HEK293T (cell line): ENCODE results near the gene OR10A3.

Experiments
- CTCF ChIA-PET: fragments of 350-600 bp; formaldehyde crosslinking; extraction: SDS; loops from one replicate; lab custom pipeline; 2021; ENCODE audit warnings: antibody characterized with exemption, inconsistent platforms; lab: Yijun Ruan, JAX
- POLR2A ChIA-PET: fragments of 350-600 bp; formaldehyde crosslinking; extraction: SDS; loops from one replicate; lab custom pipeline; 2020; ENCODE audit warnings: antibody characterized with exemption, inconsistent platforms; lab: Yijun Ruan, JAX
- DNase-seq: peaks from one replicate; pipeline ENCODE4 v3.0.0; 2012; ENCODE audit warnings: mixed read lengths; ENCODE audit errors: extremely low spot score
- ARNT ChIP-seq: fragments of 450-650 bp; IDR thresholded peaks from 2 replicates; pipeline ENCODE4 v1.6.1; 2017; ENCODE audit warnings: mild to moderate bottlenecking
- BHLHE40 ChIP-seq: fragments of 450-650 bp; IDR thresholded peaks from 2 replicates; pipeline ENCODE4 v1.6.1; 2016; ENCODE audit warnings: mild to moderate bottlenecking, moderate library complexity, borderline replicate concordance
- CTBP1 ChIP-seq: fragments of 450-650 bp; IDR thresholded peaks from 2 replicates; pipeline ENCODE4 v1.6.1; 2016; ENCODE audit warnings: borderline replicate concordance
- ELF4 ChIP-seq: fragments of 450-650 bp; IDR thresholded peaks from 2 replicates; pipeline ENCODE4 v1.6.1; 2017; ENCODE audit warnings: antibody characterized with exemption
- FOXA1 ChIP-seq: fragments of 450-650 bp; IDR thresholded peaks from 2 replicates; pipeline ENCODE4 v1.6.1; 2016; ENCODE audit warnings: mild to moderate bottlenecking
- FOXK2 ChIP-seq: fragments of 450-650 bp; IDR thresholded peaks from 2 replicates; pipeline ENCODE4 v1.6.1; 2016; ENCODE audit warnings: mild to moderate bottlenecking
- FOXM1 ChIP-seq: fragments of 450-650 bp; IDR thresholded peaks from 2 replicates; pipeline ENCODE4 v1.6.1; 2017; ENCODE audit warnings: mild to moderate bottlenecking, borderline replicate concordance
- HDGF ChIP-seq: fragments of 450-650 bp; IDR thresholded peaks from 2 replicates; pipeline ENCODE4 v1.6.1; 2017; ENCODE audit warnings: antibody characterized with exemption, borderline replicate concordance
- L3MBTL2 ChIP-seq: fragments of 450-650 bp; conservative IDR thresholded peaks from 2 replicates; pipeline ENCODE4 v1.6.1; 2016; ENCODE audit warnings: mild to moderate bottlenecking
- LEF1 ChIP-seq: fragments of 450-650 bp; IDR thresholded peaks from 2 replicates; pipeline ENCODE4 v1.6.1; 2017; ENCODE audit warnings: mild to moderate bottlenecking, borderline replicate concordance
- NFRKB ChIP-seq: fragments of 450-650 bp; IDR thresholded peaks from 2 replicates; pipeline ENCODE4 v1.6.1; 2016; ENCODE audit warnings: mild to moderate bottlenecking, moderate library complexity
- SP1 ChIP-seq: fragments of 450-650 bp; IDR thresholded peaks from 2 replicates; pipeline ENCODE4 v1.6.1; 2017
- SUZ12 ChIP-seq: fragments of 450-650 bp; IDR thresholded peaks from 2 replicates; pipeline ENCODE4 v1.6.1; 2016; ENCODE audit warnings: mild to moderate bottlenecking
- TARDBP ChIP-seq: fragments of 450-650 bp; IDR thresholded peaks from 2 replicates; pipeline ENCODE4 v1.6.1; 2016
- ZNF384 ChIP-seq: fragments of 450-650 bp; IDR thresholded peaks from 2 replicates; pipeline ENCODE4 v1.6.1; 2016
- TF ChIP-seq, protein P1 (sequence below): fragments of 450-650 bp; IDR thresholded peaks from 2 replicates; pipeline ENCODE4 v1.6.1; 2016

Gene OR10A3

GRCh38 chr11:7981619-7982157 lies 40.2 kb upstream of the OR10A3 start:
- TF ChIP-seq L3MBTL2 (no peak), FOXM1 (no peak), CTBP1 (no peak), ARNT (no peak), SP1 (no peak), HDGF (no peak), FOXK2 (no peak), FOXA1 (no peak), TARDBP (no peak)
- no peak for DNase-seq
- ChIA-PET CTCF (no interaction called here), POLR2A (no interaction called here)

GRCh38 chr11:7977232-7977917 lies 35.9 kb upstream of the OR10A3 start:
- ChIA-PET POLR2A (interaction anchor here (0.6 kb wide), 1 partner anchor 10 kb away, joined by 3 read pairs; the partner anchor contains the start of gene EIF3F), CTCF (interaction anchor here (2.0 kb wide), 1 partner anchor 9 kb away, joined by 9 read pairs; the partner anchor contains the start of gene EIF3F)
- DNase-seq, result no peak

DNA sequence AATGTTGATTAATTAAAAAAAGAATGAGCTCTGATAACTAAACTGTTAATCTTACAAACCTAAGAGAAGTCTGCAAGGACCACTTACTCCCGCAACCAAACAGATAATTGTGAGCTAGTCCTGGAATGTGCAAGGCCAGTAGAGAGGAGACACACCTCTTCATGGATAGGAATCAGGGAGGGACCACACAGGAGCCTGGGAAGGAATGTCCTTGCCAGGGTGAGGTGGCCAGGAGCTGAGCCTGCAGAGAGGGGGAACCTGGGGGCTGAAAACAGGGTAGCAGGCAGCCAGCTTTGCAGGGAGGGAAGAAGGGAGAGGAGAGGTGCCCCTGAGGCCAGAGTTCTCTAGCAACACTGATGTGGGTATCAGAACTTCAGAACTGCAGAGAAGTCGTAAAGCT lies 33.2 kb upstream of the OR10A3 start:
- ChIA-PET POLR2A (interaction anchor here (1.3 kb wide), 1 partner anchor 12 kb away, joined by 3 read pairs; no protein-coding TSS in a partner anchor), CTCF (interaction anchor here (1.2 to 1.5 kb wide), 2 partner anchors 12 to 114 kb away, joined by 3 to 8 read pairs; partner anchors contain the start of gene EIF3F)
- TF ChIP-seq HDGF (no peak), LEF1 (no peak)
- DNase-seq, result no peak

More at GRCh38 chr11:7977232-7977917, 35.9 kb upstream of the OR10A3 start:
- TF ChIP-seq BHLHE40 (no peak), NFRKB (no peak)

GRCh38 chr11:7973011-7973410 lies 31.5 kb upstream of the OR10A3 start:
- CTCF ChIA-PET, result no interaction called here
- DNase-seq, result no peak
- TF ChIP-seq ARNT (no peak), FOXK2 (no peak)
- POLR2A ChIA-PET, result no interaction called here

- POLR2A ChIA-PET, result no interaction called here
- CTCF ChIA-PET, result no interaction called here
- no peak for TF ChIP-seq ZNF384
- TF ChIP-seq, protein P1, sequence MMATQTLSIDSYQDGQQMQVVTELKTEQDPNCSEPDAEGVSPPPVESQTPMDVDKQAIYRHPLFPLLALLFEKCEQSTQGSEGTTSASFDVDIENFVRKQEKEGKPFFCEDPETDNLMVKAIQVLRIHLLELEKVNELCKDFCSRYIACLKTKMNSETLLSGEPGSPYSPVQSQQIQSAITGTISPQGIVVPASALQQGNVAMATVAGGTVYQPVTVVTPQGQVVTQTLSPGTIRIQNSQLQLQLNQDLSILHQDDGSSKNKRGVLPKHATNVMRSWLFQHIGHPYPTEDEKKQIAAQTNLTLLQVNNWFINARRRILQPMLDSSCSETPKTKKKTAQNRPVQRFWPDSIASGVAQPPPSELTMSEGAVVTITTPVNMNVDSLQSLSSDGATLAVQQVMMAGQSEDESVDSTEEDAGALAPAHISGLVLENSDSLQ, result no peak
- TF ChIP-seq LEF1, result no peak
- TF ChIP-seq SUZ12, result no peak
- no peak for TF ChIP-seq FOXK2
- TF ChIP-seq ARNT, result no peak
- TF ChIP-seq SP1, result no peak
- no peak for TF ChIP-seq L3MBTL2
- TF ChIP-seq BHLHE40, result no peak
- no peak for DNase-seq
Observed at GRCh38 chr11:7971846-7972245, 30.3 kb upstream of the OR10A3 start.

DNA sequence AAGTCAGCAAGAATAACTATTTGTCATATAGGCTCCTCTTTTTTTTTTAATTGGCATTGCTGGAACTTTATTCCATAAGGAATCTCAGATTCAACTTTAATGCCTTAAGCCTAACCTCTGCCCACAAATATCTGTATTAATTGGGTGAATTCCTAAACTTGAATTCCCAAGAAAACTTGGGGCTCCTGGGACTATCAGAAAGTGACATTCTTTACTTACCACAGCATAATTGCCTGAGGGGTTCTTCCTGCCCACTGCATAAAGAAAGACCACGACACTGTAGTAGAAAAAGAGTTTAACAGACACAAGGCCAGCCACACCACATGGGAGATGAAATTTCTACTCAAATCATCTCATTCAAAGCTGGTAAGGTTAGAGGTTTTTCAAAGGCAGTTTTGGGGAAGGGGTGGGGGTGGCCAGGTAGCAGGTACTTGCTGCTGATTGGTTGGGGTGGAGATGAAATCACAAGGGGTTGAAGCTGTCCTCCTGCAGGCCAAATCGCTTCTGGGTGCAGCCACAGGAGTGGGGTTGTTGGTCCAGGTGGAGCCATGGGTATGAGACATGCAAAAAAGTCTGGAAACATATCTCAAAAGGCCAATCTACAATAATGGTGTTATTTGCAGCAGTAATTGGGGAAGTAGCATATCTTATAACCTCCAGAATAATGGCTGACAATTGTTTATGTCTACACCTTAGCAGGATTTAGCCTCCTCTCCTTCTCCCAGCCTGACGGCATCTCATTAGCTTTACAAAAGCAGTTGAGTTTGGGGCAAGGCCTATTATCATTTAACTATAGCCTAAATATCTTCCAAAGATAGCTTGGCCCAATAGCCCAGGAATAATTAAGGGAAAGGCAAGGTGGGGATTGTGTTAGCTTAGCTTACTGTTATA lies 28.5 kb upstream of the OR10A3 start:
- no peak for DNase-seq
- ChIA-PET CTCF (no interaction called here), POLR2A (no interaction called here)
- TF ChIP-seq NFRKB (no peak), SP1 (no peak), FOXK2 (no peak), FOXA1 (no peak), ARNT (no peak), ZNF384 (no peak), ELF4 (no peak), TARDBP (no peak), L3MBTL2 (no peak), SUZ12 (no peak)
- TF ChIP-seq, protein P1, result no peak

DNA sequence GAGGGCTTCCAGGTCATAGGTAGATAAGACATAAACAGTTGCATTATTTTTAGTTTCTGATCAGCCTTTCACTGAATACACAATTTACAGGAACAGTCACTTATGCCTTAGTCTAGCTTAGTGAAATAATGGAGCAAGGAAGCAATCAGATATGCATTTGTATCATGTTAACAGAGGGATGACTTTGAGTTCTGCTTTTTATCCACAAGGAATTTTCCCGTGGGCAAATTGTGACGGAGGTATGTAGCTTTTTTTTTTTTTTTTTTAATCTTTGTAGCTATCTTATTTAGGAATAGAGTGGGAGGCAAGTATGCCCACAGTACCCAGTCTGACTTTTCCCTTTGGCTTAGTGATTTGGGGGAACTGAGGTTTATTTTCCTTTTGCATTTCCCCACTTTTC lies 27.2 kb upstream of the OR10A3 start:
- ChIA-PET CTCF (interaction anchor here (0.6 to 1.1 kb wide), 3 partner anchors 12 to 30 kb away, joined by 3 to 5 read pairs (median 3); partner anchors contain the start of gene EIF3F), POLR2A (interaction anchor here (0.7 kb wide), 1 partner anchor 975 kb away, joined by 3 read pairs; no protein-coding TSS in a partner anchor)
- TF ChIP-seq ZNF384 (no peak), LEF1 (no peak), NFRKB (no peak), ARNT (no peak), FOXA1 (no peak), L3MBTL2 (no peak), ELF4 (no peak), SUZ12 (no peak), FOXK2 (no peak), HDGF (no peak)
- TF ChIP-seq, protein P1, result no peak
- no peak for DNase-seq
